ENCODE data around the gene COL15A1.

Gene COL15A1

DNA sequence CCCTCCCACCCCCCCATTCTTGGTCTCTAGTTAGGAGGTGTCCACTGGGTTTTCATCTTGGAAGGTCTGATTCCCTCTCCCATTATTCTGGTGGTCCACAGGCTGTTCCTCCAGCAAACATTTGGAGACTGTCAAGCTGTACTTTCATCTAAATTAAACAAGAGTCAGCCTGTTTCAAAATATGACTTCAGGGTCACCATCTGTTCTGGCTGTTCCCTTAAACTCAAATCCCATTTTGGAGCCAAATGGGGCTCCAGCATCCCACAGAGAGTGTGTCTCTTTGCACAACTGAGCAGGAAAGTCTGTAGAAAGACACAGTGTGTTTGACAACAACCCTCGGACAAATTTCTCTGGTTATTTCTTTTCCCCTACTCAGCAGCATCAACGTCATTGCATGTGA, 20.5 kb downstream of the COL15A1 start:
- Mint-ChIP-seq H3K27ac (no peak overlapping the region), H3K4me3 (no peak overlapping the region), H3K9me3 (no peaks in the 10 kb centered on the region), H3K27me3 (ENCODE audit: low read depth) (peaks cover 7% of the 10 kb centered on the region), H3K36me3 (ENCODE audit: low read depth) (no peaks in the 10 kb centered on the region), H3K4me1 (ENCODE audit: low read depth) (no peaks in the 10 kb centered on the region)
- no peak for DNase-seq (ENCODE audit: low spot score)

DNA sequence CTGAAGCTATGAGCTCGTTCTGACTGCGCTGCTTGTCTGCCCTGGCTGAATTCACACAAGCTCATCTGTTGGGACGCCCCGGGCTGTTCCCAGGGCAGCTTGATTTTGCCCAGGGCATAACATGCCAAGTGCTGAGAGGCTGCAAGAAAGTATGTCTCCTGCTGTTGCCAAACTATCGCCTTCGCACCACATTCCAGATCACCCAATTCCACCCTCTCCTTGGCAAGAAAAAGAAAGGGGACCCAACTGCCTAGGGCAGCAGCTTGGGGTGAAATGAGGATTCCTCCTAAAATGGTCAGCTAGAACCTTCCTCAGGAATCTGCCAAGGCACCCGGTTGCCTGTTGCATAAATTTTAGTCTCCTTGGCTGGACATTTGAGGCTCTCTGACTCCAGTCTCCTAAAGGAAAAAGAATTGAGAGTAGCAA, 21.2 kb downstream of the COL15A1 start:
- Mint-ChIP-seq H3K4me1 (ENCODE audit: low read depth) (no peaks in the 10 kb centered on the region), H3K9me3 (no peaks in the 10 kb centered on the region), H3K4me3 (no peak overlapping the region), H3K36me3 (ENCODE audit: low read depth) (no peaks in the 10 kb centered on the region), H3K27me3 (ENCODE audit: low read depth) (peaks cover 7% of the 10 kb centered on the region), H3K27ac (no peak overlapping the region)
- DNase-seq (ENCODE audit: low spot score): no peak

DNA sequence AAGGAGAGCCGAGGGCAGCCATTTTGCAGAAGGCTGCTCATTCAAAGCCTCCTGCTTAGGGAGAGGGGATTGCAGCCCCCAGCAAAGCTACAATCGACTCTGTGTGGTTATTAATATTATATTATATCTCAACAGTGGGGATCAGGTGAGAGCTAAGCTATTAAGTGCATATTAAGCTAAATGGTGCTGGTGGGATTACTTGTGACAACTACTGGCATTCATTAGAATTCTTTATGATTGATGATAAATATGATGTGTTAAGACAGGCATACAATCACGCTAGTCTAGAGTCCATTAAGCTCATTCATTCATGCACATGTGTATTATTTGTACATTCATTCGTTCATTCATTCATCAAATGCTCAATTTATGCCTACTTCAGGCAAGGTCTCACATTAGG, 23.0 kb downstream of the COL15A1 start:
- H3K4me1 Mint-ChIP-seq (ENCODE audit: low read depth): no peaks in the 10 kb centered on the region
- no peak for DNase-seq (ENCODE audit: low spot score)
- H3K9me3 Mint-ChIP-seq: no peaks in the 10 kb centered on the region
- H3K4me3 Mint-ChIP-seq: no peak overlapping the region
- H3K27me3 Mint-ChIP-seq (ENCODE audit: low read depth): no peaks in the 10 kb centered on the region
- H3K36me3 Mint-ChIP-seq (ENCODE audit: low read depth): no peaks in the 10 kb centered on the region
- no peak overlapping the region for H3K27ac Mint-ChIP-seq

DNA sequence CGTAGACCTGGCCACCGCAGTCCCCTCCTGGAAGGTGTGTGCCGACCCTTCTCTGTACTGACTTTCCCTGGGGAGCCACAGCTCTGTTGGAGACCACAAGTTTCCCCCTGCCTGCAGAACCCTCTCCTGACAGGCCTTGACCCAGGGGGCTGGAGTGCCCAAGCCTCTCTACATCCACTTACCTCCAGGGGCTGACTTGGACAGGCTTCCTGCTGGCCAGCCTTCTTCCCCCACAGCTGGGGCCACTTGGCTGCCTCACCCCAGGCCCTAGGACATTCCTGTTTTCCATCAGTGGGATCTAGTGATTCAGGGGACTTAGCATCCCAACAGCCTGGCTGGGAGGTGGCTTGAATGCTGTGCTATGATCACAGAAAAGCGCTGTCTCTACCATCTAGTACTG, 23.6 kb downstream of the COL15A1 start:
- Mint-ChIP-seq H3K27ac (no peak overlapping the region), H3K36me3 (ENCODE audit: low read depth) (no peaks in the 10 kb centered on the region), H3K27me3 (ENCODE audit: low read depth) (no peaks in the 10 kb centered on the region), H3K4me1 (ENCODE audit: low read depth) (no peaks in the 10 kb centered on the region), H3K4me3 (no peak overlapping the region), H3K9me3 (no peaks in the 10 kb centered on the region)
- no peak for DNase-seq (ENCODE audit: low spot score)

DNA sequence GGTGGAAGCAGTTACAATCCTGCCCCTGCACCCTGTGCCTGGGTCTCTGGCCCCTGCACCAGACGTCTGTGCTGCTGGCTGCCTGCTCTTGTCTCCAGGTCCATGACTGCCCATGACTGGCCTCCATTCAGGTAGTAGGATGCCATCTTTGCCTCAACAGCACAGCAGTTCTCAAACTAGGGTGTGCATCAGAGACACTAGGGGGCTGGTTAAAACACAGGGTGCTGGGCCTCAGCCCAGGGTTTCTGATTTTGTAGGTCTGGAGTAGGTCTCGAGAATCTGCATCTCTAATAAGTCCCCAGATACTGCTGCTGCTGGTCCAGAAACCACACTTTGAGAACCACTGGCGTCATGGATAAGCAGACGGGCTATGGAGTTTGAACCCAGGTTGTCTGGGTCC, 24.0 kb downstream of the COL15A1 start:
- Mint-ChIP-seq H3K27ac (no peak overlapping the region), H3K9me3 (no peaks in the 10 kb centered on the region), H3K4me3 (no peak overlapping the region), H3K27me3 (ENCODE audit: low read depth) (peaks cover 2% of the 10 kb centered on the region), H3K36me3 (ENCODE audit: low read depth) (no peaks in the 10 kb centered on the region), H3K4me1 (ENCODE audit: low read depth) (no peaks in the 10 kb centered on the region)
- DNase-seq (ENCODE audit: low spot score): no peak

DNA sequence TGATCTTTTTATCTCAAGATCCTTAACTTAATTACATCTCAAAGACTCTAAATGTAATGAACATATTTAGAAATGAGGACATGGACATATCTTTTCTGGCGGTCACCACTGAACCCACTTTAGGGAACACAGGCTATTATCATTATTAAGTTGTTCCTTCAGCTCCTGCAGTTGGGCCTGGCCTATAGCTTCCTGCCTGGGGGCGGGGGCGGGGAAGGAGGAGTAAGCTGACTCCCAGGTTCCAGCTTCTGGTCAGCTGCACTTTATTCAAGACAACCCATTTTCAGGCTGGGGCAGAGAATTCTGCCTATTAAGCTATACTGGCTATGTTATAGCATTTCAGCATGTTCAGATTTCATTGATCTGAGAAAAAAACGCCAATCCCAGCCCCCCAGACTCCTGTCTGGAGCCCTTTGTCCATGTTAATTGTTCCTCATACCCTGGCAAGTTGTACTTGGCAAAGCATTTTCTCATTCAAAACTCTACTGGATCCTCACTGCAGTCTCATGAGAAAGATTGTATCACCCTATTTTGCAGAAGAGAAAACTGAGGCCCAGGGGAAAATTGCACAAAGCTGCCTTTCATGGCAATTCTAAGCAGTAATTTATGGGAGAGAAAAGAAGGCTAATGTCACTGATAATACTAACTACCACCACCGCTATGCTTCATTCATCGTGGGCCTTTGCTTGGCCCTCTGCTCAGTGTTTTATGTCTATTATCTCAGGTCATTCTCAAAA, 25.1 kb downstream of the COL15A1 start:
- Mint-ChIP-seq H3K27me3 (ENCODE audit: low read depth) (peaks cover 6% of the 10 kb centered on the region), H3K4me3 (no peak overlapping the region), H3K4me1 (ENCODE audit: low read depth) (no peaks in the 10 kb centered on the region), H3K27ac (no peak overlapping the region), H3K9me3 (no peaks in the 10 kb centered on the region), H3K36me3 (ENCODE audit: low read depth) (no peaks in the 10 kb centered on the region)
- DNase-seq (ENCODE audit: low spot score): no peak

DNA sequence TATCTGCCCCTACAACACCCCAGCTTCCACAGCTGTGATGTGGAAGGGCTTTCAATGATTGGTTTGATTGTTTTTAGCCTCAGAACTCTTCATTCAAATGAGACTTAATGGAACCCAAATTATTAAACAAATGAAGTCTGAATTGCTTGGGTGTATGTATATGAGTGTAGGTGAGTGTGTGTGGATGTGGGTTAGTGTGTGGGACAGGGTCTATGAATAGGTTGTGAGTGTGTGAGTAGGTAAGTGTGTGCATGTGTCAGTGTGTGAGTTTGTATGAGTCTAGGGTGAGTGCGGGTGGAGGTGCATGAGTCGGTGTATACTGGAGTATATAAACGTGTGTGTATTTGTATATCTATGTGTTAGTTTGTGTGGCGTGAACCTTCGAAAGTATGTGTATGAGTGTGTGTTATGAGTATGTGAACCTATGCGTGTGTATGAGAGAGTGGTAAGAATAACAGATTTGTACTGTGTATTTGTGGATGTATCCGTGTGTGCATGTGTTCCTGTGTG, 26.9 kb downstream of the COL15A1 start:
- no peak for DNase-seq (ENCODE audit: low spot score)
- Mint-ChIP-seq H3K9me3 (no peaks in the 10 kb centered on the region), H3K4me3 (no peak overlapping the region), H3K36me3 (ENCODE audit: low read depth) (no peaks in the 10 kb centered on the region), H3K27me3 (ENCODE audit: low read depth) (peaks cover 11% of the 10 kb centered on the region), H3K4me1 (ENCODE audit: low read depth) (no peaks in the 10 kb centered on the region), H3K27ac (no peak overlapping the region)

DNA sequence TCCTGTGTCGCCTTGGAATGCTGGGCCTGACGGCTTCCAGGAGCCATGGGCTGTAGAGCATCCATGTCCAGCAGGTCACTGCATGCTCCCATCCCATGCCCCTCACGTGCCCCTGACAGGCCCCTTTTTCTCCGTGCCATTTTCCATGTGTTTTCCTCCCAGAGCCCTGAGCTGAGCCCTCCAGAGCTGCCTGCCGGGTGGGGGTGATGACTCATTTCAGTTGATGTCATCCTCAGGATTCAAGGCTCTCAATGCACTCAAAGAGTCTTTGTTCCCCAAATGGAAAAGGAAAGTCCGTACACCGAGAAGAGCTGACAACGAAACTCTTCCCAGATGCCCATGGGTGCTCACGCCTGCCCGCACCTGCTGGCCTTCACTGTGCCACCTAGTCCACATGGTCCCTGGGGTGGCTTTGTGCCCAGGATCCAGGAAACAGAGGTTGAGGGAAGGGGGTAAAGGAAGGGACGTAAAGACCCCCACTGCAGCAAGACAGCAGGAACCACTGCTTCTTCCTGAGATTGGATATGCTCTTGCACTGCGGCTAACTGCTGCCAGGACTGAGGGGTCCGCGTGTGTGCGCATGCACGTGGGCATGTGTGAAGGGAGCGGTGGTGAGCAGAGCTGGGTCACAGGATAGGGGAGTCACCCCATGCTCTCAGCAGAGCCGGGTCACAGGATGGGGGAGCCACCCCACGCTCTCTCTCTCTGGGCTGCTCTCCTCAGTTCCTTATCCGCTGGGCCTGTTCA, 27.6 kb downstream of the COL15A1 start:
- Mint-ChIP-seq H3K4me1 (ENCODE audit: low read depth) (no peaks in the 10 kb centered on the region), H3K9me3 (no peaks in the 10 kb centered on the region), H3K27ac (no peak overlapping the region), H3K36me3 (ENCODE audit: low read depth) (no peaks in the 10 kb centered on the region), H3K4me3 (no peak overlapping the region), H3K27me3 (ENCODE audit: low read depth) (peaks cover 19% of the 10 kb centered on the region)
- no peak for DNase-seq (ENCODE audit: low spot score)

DNA sequence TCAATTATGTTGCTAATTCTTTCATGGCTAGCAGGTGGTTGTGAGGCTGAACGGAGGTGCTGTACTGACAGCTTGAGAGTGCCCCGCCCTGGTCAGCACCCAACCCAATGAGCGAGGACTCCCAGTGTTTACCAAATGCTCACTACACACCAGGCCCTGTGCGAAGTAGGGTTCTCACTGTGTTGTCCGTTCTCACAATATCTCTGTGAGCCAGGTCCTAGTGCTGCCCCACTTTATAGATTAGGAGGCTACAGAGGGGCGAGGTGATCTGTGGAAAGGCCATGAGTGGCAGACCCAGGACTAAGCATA, 28.2 kb downstream of the COL15A1 start:
- Mint-ChIP-seq H3K36me3 (ENCODE audit: low read depth) (no peaks in the 10 kb centered on the region), H3K27me3 (ENCODE audit: low read depth) (peaks cover 24% of the 10 kb centered on the region), H3K4me3 (no peak overlapping the region), H3K9me3 (no peaks in the 10 kb centered on the region), H3K27ac (no peak overlapping the region), H3K4me1 (ENCODE audit: low read depth) (no peaks in the 10 kb centered on the region)
- no peak for DNase-seq (ENCODE audit: low spot score)

DNA sequence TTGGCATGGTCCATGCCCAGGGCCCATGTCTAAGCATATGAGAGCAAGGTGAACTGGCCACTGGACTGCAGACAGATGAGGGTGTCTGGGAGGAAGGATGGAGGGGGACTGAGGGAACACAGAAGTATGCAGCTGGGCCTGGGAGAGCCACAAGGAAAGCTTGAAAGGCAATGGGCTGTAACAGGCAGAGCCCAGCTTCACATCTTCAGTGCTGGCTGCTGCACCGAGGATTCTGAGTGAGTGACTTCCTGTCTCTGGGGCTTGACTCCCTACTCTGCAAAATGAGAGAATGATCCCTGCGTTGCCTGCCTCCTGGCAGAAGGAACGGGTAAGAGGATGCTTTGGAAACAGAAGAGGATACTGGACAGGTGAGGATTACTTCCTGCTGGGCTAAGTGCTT, 29.0 kb downstream of the COL15A1 start:
- no peak overlapping the region for H3K4me3 Mint-ChIP-seq
- H3K27ac Mint-ChIP-seq: no peak overlapping the region
- no peaks in the 10 kb centered on the region for H3K9me3 Mint-ChIP-seq
- no peak for DNase-seq (ENCODE audit: low spot score)
- H3K27me3 Mint-ChIP-seq (ENCODE audit: low read depth): peaks cover 24% of the 10 kb centered on the region
- no peaks in the 10 kb centered on the region for H3K4me1 Mint-ChIP-seq (ENCODE audit: low read depth)
- H3K36me3 Mint-ChIP-seq (ENCODE audit: low read depth): no peaks in the 10 kb centered on the region

DNA sequence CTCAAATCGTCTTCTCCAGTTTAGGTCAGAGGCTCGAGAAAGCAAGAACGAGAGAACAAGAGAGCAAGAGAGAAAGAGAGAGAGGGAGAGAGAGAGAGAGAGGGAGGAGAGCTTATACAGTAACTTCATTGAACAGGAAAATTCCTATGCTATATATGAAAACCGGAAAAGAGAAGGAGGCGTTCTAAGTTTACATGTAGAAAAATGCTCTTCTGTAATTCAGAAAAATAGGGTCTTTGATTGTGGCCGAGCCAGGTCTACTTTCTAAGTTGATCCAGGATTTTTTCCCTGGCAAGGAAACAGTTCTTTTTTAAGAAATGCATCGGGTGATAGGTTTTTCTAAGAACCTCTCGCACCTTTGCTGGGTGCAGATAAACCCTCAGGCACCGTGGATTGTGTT, 29.5 kb downstream of the COL15A1 start:
- H3K9me3 Mint-ChIP-seq: no peaks in the 10 kb centered on the region
- DNase-seq (ENCODE audit: low spot score): no peak
- H3K27ac Mint-ChIP-seq: no peak overlapping the region
- peaks cover 24% of the 10 kb centered on the region for H3K27me3 Mint-ChIP-seq (ENCODE audit: low read depth)
- H3K36me3 Mint-ChIP-seq (ENCODE audit: low read depth): no peaks in the 10 kb centered on the region
- H3K4me3 Mint-ChIP-seq: no peak overlapping the region
- H3K4me1 Mint-ChIP-seq (ENCODE audit: low read depth): peaks cover under 1% of the 10 kb centered on the region

DNA sequence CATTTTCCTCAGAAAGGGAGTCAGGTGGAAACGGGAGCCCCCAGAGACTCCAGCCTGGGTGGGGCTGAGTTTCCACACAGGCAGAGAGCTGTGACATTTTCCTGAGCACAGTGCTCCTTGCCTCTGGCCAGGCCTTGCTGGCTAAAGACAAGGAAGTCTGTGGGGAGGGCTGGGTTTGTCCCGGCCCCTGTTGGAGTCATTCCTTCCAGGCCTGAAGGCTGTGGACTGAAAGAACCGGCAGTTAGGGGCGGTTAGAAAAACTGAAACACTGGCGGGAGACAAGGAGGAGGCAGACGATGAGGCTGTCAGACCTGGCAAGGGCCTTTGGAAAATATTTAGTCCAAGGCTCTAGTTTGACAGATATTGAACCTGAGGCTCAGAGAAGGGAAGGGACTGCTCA, 29.9 kb downstream of the COL15A1 start:
- H3K4me3 Mint-ChIP-seq: no peak overlapping the region
- peaks cover 24% of the 10 kb centered on the region for H3K27me3 Mint-ChIP-seq (ENCODE audit: low read depth)
- H3K27ac Mint-ChIP-seq: no peak overlapping the region
- no peaks in the 10 kb centered on the region for H3K9me3 Mint-ChIP-seq
- peaks cover 4% of the 10 kb centered on the region for H3K4me1 Mint-ChIP-seq (ENCODE audit: low read depth)
- no peak for DNase-seq (ENCODE audit: low spot score)
- H3K36me3 Mint-ChIP-seq (ENCODE audit: low read depth): no peaks in the 10 kb centered on the region

DNA sequence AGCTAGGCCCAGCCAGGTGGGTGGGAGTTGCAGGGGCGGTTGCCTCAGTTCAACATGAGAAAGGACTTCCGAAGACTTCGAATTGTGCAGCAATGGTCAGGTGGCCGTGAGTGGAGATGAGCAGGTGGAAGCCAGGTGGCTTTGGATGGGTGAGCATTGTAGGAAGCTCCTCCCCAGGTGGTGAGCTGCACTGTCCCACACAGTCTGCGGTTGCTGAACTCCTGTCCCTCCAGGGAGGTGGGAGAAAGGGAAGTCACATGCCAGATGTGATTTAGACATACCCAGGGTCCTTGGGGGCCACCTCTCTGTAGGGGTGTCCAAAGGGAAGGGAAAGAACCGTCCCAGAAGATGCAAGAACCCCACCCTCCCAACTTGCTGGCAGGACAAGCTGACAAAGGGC, 30.4 kb downstream of the COL15A1 start:
- peaks cover 4% of the 10 kb centered on the region for H3K4me1 Mint-ChIP-seq (ENCODE audit: low read depth)
- DNase-seq (ENCODE audit: low spot score): no peak
- no peak overlapping the region for H3K27ac Mint-ChIP-seq
- H3K36me3 Mint-ChIP-seq (ENCODE audit: low read depth): no peaks in the 10 kb centered on the region
- H3K27me3 Mint-ChIP-seq (ENCODE audit: low read depth): peaks cover 24% of the 10 kb centered on the region
- no peaks in the 10 kb centered on the region for H3K9me3 Mint-ChIP-seq
- H3K4me3 Mint-ChIP-seq: no peak overlapping the region

DNA sequence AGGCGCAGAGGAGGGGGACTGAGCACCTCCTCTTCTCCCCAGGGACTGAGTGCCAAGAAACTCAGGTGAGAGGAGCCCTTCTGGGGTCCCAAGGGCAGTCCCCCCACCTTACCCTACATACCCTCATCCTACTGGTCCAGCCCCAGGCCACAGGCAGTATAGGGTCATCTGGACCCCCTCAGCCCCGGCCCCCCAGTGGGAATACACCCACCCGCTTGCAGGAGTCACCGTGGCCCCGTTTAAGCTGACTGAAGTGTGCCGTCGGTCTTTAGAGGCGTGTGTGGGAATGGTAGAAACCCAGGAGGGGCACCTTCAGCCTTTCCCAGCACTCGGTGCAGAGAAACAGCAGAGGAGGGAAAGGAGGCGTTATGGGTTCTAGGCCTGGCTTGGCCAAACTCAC, 30.8 kb downstream of the COL15A1 start:
- no peak for DNase-seq (ENCODE audit: low spot score)
- no peak overlapping the region for H3K4me3 Mint-ChIP-seq

More for the DNA sequence above, 30.8 kb downstream of the COL15A1 start:
- Mint-ChIP-seq H3K9me3 (no peaks in the 10 kb centered on the region), H3K36me3 (ENCODE audit: low read depth) (no peaks in the 10 kb centered on the region), H3K27me3 (ENCODE audit: low read depth) (peaks cover 27% of the 10 kb centered on the region), H3K27ac (no peak overlapping the region), H3K4me1 (ENCODE audit: low read depth) (peaks cover 4% of the 10 kb centered on the region)
